ENCODE data around the gene ITPK1.
"Not testable (repeated sequence)": the region's sequence is repeated elsewhere in the genome, so short reads cannot be mapped to it uniquely, and the experiment has no call there.

GRCh38 chr14:93062013-93062412 is 53.7 kb downstream of the ITPK1 start:
- TF ChIP-seq CTCF, POLR2AphosphoS5 (IDR thresholded peaks at IDR 0.05): not testable (repeated sequence)

Measured in esophagus muscularis mucosa (tissue), 3 donors.